Vagina (tissue), 2 donors: ENCODE data around the gene CHST14. TPM values are rescaled to one million over a fixed set of nuclear protein-coding genes. Genes with fewer than 3 reads are reported as not detected.
A peak's percentile ranks its signal among the peaks of the same experiment; 100 is the strongest.

Experiments used
- DNase-seq, 2 donors: peaks; one replicate each; pipeline ENCODE4 v3.0.0-alpha.2; 2017; ENCODE audit errors: extremely low spot score in 2 of 2
- H3K27ac ChIP-seq: fragments of 200-600 bp; sonication (generic); one replicate; pipeline ENCODE4 v1.5.1; 2019
- H3K27me3 ChIP-seq: fragments of 200-600 bp; sonication (generic); one replicate; pipeline ENCODE4 v1.5.1; 2019
- H3K36me3 ChIP-seq, 2 donors: fragments of 200-600 bp; sonication (generic); one replicate each; pipeline ENCODE4 v1.5.1; 2017 to 2019
- H3K4me1 ChIP-seq: fragments of 200-600 bp; sonication (generic); one replicate; pipeline ENCODE4 v1.5.1; 2019
- H3K4me3 ChIP-seq, 2 donors: fragments of 200-600 bp; sonication (generic); 1 replicate in 1 of 2; 2 replicates in 1 of 2; pipeline ENCODE4 v1.5.1; 2016 to 2019
- H3K9me3 ChIP-seq: fragments of 200-600 bp; sonication (generic); one replicate; pipeline ENCODE4 v1.5.1; 2019
- POLR2A ChIP-seq, 2 donors: fragments of 450-650 bp; IDR thresholded peaks; one replicate each; pipeline ENCODE4 v1.6.1; 2017; ENCODE audit warnings: antibody characterized with exemption in 2 of 2, mild to moderate bottlenecking in 2 of 2, moderate library complexity in 2 of 2
- POLR2AphosphoS5 ChIP-seq, 2 donors: sonication (generic); formaldehyde crosslinking; IDR thresholded peaks; one replicate each; pipeline ENCODE4 v1.9.0; 2017; ENCODE audit warnings: antibody characterized with exemption in 2 of 2, mild to moderate bottlenecking in 2 of 2, low read depth in 1 of 2; ENCODE audit not compliant: insufficient read depth in 1 of 2
- intact Hi-C: fragments of 100-400 bp; cut with DNase I; formaldehyde crosslinking; loops from one replicate; pipeline ENCODE4 v1.15.1; 2023
- total RNA-seq: library from RNA; depleted of rRNA; stranded (reverse); fragments of >200 nt; gene quantifications from one replicate; pipeline ENCODE4 v1.2.3, GENCODE V29; 2016
- TF ChIP-seq, protein P1 (sequence below), 3 experiments: fragments of 450-650 bp in 2 of 3; fragments of 200-600 bp in 1 of 3; sonication (generic) in 1 of 3; IDR thresholded peaks; one replicate each; pipeline ENCODE4 v1.5.1; 2017 to 2019; ENCODE audit warnings: antibody characterized with exemption in 3 of 3, mild to moderate bottlenecking in 2 of 3, moderate library complexity in 2 of 3

Gene CHST14
- total RNA-seq, 1 donor from 2014 or later: 8.6 TPM

DNA sequence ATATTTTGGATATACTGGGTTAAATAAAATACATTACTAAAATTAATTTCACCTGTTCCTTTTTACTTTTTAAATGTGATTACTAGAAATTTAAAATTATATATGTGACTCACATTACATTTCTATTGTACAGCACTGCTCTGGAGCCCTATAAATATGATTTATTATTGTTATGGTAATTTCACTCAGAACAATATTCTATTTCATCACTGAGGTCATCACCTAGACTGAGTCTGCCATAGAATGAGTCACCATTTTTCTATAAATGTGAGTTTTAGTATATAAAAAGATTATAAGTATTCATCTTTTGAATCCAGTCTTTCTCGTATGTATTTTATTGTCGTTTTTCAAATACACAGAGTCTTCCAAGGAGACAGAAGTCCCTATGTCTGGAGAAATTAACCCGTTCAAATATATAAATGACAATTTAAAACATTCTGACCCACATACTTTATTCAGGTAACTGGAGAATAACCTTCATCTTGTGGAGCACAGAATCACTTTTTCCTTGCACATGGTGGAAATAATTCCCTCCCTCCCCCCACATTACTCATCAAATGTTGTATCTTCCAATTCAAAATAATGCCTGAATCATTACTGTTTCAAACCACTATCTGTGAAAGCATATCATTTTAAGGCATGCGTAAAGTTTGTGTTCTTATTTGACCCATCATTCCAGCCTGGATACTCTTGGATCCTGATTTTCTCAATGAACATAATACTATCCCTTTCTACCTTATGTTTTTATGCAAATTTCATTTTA lies 30.0 kb downstream of the CHST14 start:
- intact Hi-C loops: no loop called here
- no peak for DNase-seq
- Histone ChIP-seq H3K36me3 (no peaks in the 10 kb centered on the region), H3K27ac (no peak overlapping the region), H3K9me3 (no peaks in the 10 kb centered on the region), H3K4me1 (no peaks in the 10 kb centered on the region), H3K4me3 (no peak overlapping the region), H3K27me3 (no peaks in the 10 kb centered on the region)
- TF ChIP-seq POLR2AphosphoS5 (IDR thresholded peaks at IDR 0.05; ENCODE audit: insufficient read depth in 1 of 2, low read depth in 1 of 2): peak in 1 of 2 donors; percentile 22
- no peak for TF ChIP-seq POLR2A (IDR thresholded peaks at IDR 0.05)

DNA sequence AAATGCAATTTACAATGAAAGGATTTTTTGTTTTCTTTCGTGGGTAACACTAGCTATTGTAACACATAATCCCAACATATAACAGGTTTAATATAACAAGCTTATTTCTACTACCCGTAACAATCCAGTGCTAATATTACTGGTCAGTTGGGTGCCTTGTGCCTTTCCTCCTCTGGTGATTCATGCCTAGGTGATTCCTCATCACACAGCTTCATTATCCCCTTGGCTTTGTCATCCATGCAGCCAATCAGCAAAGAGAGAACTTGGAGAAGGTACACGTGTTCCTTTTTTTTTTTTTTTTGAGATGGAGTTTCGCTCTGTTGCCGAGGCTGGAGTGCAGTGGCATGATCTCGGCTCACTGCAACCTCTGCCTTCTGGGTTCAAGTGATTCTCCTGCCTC lies 30.7 kb downstream of the CHST14 start:
- no peaks in the 10 kb centered on the region for H3K36me3 ChIP-seq
- H3K9me3 ChIP-seq: no peaks in the 10 kb centered on the region
- no peak for DNase-seq
- no peaks in the 10 kb centered on the region for H3K27me3 ChIP-seq
- TF ChIP-seq POLR2AphosphoS5 (IDR thresholded peaks at IDR 0.05; ENCODE audit: insufficient read depth in 1 of 2, low read depth in 1 of 2) (peak in 1 of 2 donors; percentile 14), POLR2A (IDR thresholded peaks at IDR 0.05) (no peak)
- TF ChIP-seq, protein P1, sequence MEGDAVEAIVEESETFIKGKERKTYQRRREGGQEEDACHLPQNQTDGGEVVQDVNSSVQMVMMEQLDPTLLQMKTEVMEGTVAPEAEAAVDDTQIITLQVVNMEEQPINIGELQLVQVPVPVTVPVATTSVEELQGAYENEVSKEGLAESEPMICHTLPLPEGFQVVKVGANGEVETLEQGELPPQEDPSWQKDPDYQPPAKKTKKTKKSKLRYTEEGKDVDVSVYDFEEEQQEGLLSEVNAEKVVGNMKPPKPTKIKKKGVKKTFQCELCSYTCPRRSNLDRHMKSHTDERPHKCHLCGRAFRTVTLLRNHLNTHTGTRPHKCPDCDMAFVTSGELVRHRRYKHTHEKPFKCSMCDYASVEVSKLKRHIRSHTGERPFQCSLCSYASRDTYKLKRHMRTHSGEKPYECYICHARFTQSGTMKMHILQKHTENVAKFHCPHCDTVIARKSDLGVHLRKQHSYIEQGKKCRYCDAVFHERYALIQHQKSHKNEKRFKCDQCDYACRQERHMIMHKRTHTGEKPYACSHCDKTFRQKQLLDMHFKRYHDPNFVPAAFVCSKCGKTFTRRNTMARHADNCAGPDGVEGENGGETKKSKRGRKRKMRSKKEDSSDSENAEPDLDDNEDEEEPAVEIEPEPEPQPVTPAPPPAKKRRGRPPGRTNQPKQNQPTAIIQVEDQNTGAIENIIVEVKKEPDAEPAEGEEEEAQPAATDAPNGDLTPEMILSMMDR (IDR thresholded peaks at IDR 0.05): no peak
- intact Hi-C loops: no loop called here
- H3K27ac ChIP-seq: no peak overlapping the region
- H3K4me1 ChIP-seq: peaks cover under 1% of the 10 kb centered on the region
- no peak overlapping the region for H3K4me3 ChIP-seq

DNA sequence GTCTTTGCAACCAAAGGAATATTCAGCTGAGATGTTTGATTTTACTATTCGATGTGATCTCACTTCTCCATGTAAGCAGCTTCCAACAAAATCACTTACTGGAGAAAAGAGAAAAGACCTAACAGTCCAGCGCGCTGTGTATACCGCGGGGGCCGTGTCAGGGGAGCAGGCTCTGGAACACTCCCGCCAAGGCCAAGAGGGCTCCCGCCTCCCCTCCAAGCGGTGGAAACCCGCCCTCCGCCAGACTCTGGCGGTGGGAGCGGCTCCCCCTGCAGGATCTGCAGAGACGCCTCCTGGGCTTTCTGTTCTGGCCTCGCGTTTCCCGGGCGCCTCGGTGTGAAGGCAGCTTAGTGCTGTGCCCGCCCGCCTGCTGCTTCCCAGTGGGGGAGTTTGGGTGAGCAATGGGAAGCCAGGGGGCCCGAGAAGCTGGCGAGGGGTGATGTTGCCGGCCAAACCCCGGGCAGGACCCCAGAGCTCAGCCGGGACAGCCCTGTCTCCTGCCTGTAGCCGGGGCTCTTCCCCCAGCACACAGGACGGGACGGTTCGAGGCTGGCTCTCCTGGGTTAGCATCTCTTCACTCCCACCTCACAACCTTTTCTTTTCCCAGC lies 36.3 kb downstream of the CHST14 start:
- DNase-seq: no peak
- peaks cover 28% of the 10 kb centered on the region for H3K4me1 ChIP-seq
- intact Hi-C loops: no loop called here
- peak overlapping the region; percentile 34 to 40 for H3K4me3 ChIP-seq
- H3K36me3 ChIP-seq: no peaks in the 10 kb centered on the region
- no peaks in the 10 kb centered on the region for H3K27me3 ChIP-seq
- H3K27ac ChIP-seq: peak overlapping the region; percentile 22
- H3K9me3 ChIP-seq: no peaks in the 10 kb centered on the region
- TF ChIP-seq POLR2A (IDR thresholded peaks at IDR 0.05): no peak
- TF ChIP-seq, protein P1 (IDR thresholded peaks at IDR 0.05): peak; percentile 2 to 84 (median 43)
- peak in 1 of 2 donors; percentile 46 for TF ChIP-seq POLR2AphosphoS5 (IDR thresholded peaks at IDR 0.05; ENCODE audit: insufficient read depth in 1 of 2, low read depth in 1 of 2)

- DNase-seq: no peak
- Histone ChIP-seq H3K4me1 (peaks cover 33% of the 10 kb centered on the region), H3K9me3 (no peaks in the 10 kb centered on the region), H3K36me3 (no peaks in the 10 kb centered on the region), H3K27ac (no peak overlapping the region), H3K27me3 (no peaks in the 10 kb centered on the region), H3K4me3 (no peak overlapping the region)
- TF ChIP-seq POLR2AphosphoS5 (IDR thresholded peaks at IDR 0.05; ENCODE audit: insufficient read depth in 1 of 2, low read depth in 1 of 2) (no peak), POLR2A (IDR thresholded peaks at IDR 0.05) (no peak)
- TF ChIP-seq, protein P1 (IDR thresholded peaks at IDR 0.05): no peak
- intact Hi-C loops: no loop called here
Measured at GRCh38 chr15:40508216-40508615, 37.4 kb downstream of the CHST14 start.

DNA sequence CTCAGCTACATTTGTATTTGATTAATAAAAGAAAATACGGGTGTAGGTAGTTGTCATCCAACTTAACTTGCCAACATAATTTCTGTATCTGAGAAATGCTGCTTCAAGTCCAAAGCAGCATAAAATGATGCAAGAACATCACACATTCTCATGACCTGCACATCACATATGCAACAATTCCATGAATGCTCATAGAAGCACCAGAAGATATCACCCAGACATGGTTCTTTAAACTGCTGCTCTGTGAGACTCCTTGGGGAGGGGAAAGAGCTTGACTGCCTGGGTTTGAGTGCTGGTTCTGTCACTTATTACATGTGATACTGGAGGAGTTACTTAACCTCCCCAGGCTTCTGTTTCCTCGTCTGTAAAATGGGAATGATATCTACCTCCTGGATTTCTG lies 39.4 kb downstream of the CHST14 start:
- Histone ChIP-seq H3K4me1 (peaks cover 33% of the 10 kb centered on the region), H3K27ac (no peak overlapping the region), H3K9me3 (no peaks in the 10 kb centered on the region), H3K36me3 (no peaks in the 10 kb centered on the region), H3K4me3 (no peak overlapping the region), H3K27me3 (no peaks in the 10 kb centered on the region)
- intact Hi-C loops: no loop called here
- DNase-seq: no peak
- TF ChIP-seq POLR2AphosphoS5 (IDR thresholded peaks at IDR 0.05; ENCODE audit: insufficient read depth in 1 of 2, low read depth in 1 of 2) (no peak), POLR2A (IDR thresholded peaks at IDR 0.05) (no peak)
- TF ChIP-seq, protein P1 (IDR thresholded peaks at IDR 0.05): no peak
